OCI-LY7 (cell line): ENCODE data around the gene RHO.

Experiments
- EZH2phosphoT487 ChIP-seq: fragments of 200-600 bp; sonication (generic); IDR thresholded peaks from 2 replicates; pipeline ENCODE4 v1.6.1; 2018; ENCODE audit warnings: low read depth, borderline replicate concordance, mild to moderate bottlenecking, mixed run types, antibody characterized with exemption, low read length, moderate library complexity, mixed read lengths
- TF ChIP-seq, protein P1 (sequence below): fragments of 200-600 bp; sonication (generic); conservative IDR thresholded peaks from 2 replicates; pipeline ENCODE4 v1.5.1; 2014; ENCODE audit warnings: mild to moderate bottlenecking, antibody characterized with exemption, low read length, moderate library complexity, mixed read lengths

DNA sequence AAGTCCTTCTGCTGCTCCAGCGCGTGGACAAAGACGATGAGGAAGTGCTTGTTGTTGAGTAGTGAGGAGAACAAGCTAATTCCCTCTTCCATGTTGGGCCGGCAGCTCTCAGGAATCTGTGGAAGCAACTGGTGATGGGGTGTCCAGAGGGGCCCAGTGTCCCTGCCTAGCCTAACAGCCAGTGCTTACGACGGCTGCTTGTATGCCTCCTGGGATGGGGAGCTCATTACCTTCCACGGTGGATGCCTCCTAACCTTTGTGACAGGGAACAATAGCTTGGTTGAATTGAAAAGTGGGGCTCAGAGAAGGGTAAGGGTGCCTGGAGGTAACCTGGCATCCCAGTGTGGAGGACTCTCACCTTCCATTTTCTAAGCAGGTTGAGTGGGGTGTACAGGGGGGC lies 37.5 kb downstream of the RHO start:
- TF ChIP-seq, protein P1, sequence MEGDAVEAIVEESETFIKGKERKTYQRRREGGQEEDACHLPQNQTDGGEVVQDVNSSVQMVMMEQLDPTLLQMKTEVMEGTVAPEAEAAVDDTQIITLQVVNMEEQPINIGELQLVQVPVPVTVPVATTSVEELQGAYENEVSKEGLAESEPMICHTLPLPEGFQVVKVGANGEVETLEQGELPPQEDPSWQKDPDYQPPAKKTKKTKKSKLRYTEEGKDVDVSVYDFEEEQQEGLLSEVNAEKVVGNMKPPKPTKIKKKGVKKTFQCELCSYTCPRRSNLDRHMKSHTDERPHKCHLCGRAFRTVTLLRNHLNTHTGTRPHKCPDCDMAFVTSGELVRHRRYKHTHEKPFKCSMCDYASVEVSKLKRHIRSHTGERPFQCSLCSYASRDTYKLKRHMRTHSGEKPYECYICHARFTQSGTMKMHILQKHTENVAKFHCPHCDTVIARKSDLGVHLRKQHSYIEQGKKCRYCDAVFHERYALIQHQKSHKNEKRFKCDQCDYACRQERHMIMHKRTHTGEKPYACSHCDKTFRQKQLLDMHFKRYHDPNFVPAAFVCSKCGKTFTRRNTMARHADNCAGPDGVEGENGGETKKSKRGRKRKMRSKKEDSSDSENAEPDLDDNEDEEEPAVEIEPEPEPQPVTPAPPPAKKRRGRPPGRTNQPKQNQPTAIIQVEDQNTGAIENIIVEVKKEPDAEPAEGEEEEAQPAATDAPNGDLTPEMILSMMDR, result no peak
- no peak for TF ChIP-seq EZH2phosphoT487
